GM18861 (cell line): ENCODE measurements around the gene NEDD4L.
"Not testable (repeated sequence)": the region's sequence is repeated elsewhere in the genome, so short reads cannot be mapped to it uniquely, and the experiment has no call there.

ENCODE experiments used
- ATAC-seq: cut with Tn5 transposase; IDR thresholded peaks from one replicate; pipeline ENCODE4 v1.9.1; 2021; ENCODE audit not compliant: unreplicated experiment

The NEDD4L gene

GRCh38 chr18:58435221-58436005, 391.4 kb downstream of the NEDD4L start:
- ATAC-seq = not testable (repeated sequence)

GRCh38 chr18:58438161-58438957, 394.3 kb downstream of the NEDD4L start:
- ATAC-seq = no peak

GRCh38 chr18:58438958-58439300, 394.9 kb downstream of the NEDD4L start:
- no peak for ATAC-seq

- ATAC-seq = no peak
Measured at GRCh38 chr18:58443671-58444070, 399.6 kb downstream of the NEDD4L start.

GRCh38 chr18:58446391-58447060, 402.5 kb downstream of the NEDD4L start:
- ATAC-seq = no peak

- ATAC-seq = no peak
Measured at GRCh38 chr18:58447402-58448095, 403.5 kb downstream of the NEDD4L start.

- ATAC-seq = no peak
Measured at GRCh38 chr18:58449464-58449863, 405.4 kb downstream of the NEDD4L start.
